HG03460 (cell line): ENCODE results near the gene TAF10.

Experiments used
- ATAC-seq: cut with Tn5 transposase; IDR thresholded peaks from one replicate; pipeline ENCODE4 v1.9.1; 2021; ENCODE audit not compliant: unreplicated experiment

Gene TAF10

DNA sequence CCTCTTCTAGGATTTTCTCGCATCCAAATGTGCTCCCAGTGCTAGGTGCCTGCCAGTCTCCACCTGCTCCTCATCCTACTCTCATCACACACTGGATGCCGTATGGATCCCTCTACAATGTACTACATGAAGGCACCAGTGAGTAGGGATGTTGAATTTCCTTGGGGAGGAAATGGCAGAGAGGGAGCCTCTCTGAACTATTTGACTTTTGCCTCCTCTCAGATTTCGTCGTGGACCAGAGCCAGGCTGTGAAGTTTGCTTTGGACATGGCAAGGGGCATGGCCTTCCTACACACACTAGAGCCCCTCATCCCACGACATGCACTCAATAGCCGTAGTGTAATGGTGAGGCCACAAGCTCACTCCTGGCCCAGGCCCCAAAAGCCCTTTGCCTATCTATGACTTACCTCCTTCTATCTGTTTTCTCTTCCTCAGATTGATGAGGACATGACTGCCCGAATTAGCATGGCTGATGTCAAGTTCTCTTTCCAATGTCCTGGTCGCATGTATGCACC is 2.5 kb downstream of the TAF10 start:
- no peak for ATAC-seq

DNA sequence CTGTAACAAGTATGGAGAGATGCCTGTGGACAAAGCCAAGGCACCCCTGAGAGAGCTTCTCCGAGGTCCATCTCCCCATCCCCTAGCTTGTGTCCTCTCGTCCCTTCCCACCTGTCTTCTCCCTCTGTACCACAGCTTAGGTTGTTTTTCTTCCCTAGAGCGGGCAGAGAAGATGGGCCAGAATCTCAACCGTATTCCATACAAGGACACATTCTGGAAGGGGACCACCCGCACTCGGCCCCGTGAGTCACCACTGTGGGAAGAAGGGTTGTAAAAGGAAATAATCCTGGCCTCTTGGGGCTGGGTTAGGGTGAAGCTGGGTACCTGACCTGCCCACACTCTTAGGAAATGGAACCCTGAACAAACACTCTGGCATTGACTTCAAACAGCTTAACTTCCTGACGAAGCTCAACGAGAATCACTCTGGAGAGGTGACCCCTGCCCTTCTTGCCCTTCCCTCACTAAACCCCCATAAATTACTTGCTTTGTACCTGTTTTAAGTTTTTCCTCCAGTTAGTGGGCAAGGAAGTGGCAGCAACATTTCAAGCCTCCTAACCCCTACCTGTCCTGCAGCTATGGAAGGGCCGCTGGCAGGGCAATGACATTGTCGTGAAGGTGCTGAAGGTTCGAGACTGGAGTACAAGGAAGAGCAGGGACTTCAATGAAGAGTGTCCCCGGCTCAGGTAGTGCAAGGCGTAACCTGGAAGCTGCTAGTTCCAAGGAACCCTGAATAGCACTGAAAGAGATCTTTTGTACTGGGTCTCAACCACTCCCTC is 3.1 kb downstream of the TAF10 start:
- no peak for ATAC-seq

DNA sequence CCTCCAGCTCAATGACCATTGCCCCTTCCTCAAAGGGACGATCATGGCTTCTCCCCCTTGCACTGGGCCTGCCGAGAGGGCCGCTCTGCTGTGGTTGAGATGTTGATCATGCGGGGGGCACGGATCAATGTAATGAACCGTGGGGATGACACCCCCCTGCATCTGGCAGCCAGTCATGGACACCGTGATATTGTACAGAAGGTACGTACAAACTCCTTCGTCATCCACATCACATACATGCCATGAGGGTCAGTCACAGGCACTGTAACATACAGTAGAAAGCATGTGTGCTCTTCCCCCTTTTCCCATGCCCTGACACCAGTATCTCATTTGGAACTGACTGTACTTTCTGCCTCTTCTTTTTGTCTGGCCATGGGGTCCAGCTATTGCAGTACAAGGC is 4.0 kb downstream of the TAF10 start:
- ATAC-seq, result no peak

DNA sequence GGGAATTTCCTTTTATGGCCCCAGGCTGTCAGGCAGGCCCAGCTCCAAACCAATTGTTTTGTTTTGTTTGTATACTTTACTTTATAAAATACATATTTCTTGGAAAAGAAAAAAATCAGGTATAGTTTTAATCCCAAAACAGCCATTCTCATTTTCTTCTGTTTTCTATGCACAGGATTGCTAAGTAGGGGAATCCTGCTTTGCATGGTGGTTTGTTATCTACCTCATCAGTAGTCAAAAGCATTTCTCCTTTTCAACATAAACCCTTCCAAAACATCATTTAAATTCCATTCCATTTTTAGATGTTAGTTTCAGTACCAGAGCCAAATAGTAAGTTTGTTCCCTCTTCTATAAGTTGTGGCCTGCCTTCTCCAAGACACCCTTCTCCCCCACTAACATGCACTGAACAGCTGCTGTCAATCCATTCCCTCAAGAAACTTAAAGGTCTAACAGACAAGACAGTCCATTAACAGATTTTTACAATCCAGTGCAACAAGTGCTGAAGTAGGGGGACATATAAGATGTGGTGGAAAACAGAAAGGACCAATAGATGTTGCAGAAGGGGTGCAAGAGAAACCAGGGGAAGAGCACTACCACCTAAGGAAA is 4.7 kb downstream of the TAF10 start:
- ATAC-seq, result no peak

DNA sequence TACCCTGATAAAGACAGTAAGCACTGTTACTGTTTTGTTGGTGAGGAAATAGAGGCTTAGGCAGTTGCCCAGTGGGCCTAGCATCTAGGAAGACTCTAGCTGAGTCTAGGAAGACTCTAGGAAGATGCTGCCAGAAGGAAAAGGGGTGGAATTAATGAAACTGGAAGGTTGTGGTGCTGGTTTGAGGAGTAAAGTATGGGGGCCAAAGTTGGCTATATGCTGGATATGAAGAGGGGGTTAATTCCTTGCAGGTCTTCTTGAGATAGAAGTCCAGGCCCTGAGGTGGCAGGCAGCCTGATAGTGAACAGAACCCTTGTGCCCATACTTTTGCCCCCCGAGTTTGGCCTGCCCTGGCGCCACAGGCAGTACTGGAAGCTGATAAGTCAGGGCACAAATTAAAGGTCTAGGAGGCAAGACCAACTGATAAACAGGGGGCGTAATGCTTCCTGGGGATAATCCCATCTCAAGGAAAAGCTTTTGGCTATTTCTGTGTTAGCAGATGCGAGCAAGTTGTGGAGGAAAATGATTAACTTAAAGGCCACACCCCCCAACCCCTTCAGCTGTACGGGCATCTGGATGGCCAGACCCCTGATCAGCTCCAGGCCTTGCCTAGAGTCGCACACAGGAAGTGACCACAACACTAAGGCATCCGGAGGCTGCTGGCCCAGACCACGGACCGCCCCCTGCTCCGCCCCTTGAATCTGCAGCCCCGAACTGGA is 5.4 kb downstream of the TAF10 start:
- ATAC-seq, result peak; percentile 51

DNA sequence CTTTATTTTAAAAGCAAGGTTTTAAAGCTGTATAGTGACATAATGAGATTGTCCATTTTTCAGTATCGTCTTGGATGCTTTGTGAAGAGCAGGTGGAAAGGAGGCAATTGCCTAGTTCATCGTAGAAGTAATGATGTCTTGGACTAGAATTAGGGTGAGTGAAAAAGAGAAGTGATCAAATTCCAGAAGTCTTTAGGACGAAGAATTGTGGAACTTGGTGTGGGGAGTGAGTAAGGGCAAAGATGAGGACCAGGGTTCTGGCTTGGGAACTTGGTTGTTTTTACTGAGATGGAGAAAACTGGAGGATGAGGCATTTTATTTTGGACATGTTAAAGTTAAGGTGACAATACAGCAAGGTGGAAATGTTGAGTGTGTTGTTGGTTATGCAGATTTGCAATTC is 7.2 kb downstream of the TAF10 start:
- no peak for ATAC-seq

DNA sequence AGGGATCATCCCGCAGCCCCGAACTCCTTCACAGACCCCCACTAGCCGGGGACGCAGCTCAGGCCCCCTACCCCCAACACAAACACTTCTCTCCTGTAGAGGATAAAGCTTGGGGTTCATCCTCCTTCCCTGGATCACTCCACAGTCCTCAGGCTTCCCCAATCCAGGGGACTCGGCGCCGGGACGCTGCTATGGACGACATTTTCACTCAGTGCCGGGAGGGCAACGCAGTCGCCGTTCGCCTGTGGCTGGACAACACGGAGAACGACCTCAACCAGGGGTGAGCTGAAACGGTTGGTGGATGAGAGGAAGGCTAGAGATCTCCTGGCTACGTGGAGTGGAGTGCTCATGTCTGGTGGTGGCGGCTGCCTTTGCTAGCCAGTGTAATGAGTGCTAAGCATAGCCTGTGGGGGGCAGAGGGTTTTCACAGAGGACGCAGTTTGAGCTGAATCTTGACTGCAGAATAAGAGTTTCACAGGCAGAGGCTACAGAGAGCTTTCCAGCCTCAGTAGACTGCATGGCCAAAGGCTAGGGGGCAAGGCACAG is 7.9 kb downstream of the TAF10 start:
- ATAC-seq, result peak; percentile 44

DNA sequence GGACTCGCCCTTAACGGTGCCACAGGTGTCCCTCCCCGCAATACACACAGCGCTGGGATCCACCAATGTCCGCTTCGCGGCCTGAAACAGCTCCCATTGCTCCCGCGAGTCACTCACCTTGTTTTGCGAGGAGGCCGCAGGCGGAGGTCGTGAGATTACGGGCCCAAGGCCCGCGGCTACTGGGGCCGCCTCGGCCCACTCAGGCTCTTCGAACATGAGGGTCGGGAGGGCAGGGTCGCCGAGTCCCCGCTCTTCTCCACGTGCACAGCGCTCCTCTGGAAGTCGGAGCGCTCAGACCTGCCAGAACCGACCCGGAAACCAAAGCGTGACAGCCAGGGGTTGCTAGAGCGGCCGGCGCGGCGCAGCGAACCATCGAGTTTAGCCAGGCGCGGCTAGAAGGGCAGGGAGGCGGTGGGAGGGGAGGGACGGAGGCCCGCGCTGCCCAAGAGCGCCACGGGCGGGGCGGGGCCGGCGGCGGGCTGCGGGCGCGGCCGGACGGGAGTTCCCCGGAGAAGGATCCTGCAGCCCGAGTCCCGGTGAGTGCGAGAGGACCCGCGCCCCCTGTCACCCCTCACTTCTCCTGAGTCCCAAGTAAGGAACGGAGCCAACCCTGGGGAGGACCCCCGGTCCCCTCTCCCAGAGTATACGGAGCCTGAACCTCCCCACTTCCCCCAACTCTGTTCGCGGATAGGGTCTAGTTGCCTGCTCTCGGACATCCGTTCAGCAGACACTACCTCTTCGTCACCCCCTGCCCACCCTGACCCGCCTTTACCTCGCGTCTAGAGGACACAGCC is 8.5 kb downstream of the TAF10 start, which contains the start of the genes ILK and RRP8:
TSS of gene ILK (plus strand) at position 488 of the 794 bp plus-strand sequence. CDS start 498 bp downstream, outside the sequence.
TSS of gene RRP8 (minus strand) at position 330 of the 794 bp plus-strand sequence. CDS start at position 216, 114 bp downstream.
- ATAC-seq, result peak; percentile 62

DNA sequence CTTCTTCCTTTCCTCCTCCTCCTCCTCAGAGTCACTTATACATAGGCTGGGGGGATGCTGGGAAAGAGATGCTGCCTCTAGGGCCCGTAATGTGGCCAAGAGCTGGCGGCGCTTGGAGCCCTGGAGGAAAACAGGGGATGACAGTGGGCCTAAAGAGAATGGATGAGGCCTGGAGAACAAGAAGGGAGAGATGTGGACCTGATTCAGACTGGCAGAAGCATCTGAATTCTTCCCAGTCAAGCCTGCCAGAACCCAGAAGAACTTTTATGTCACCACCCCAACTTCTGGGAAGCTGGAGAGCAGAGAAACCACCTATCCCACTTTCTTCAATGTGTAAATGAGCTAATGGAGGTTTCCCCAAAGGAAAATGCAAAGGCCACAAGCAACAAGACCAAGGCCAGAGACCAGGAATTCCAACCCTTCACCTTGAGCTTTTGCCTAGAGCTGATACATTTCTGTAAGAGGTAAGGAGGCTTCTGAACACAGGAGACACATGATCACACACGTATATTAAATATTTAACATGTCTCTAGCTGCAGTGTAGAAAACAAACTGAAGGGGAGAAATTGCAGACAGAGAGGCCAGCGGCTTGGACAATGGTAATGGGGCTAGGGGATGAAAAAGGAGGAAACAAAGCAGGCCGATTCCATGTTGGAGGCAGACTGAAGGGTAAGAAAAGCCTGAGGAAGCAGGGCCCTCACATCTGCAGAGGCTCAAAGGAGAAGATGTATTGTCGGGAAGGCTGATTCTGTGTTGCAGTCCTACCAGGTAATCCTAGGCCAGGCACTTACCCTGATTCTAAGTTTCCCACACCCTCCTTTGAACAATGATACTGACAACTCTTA is 9.7 kb downstream of the TAF10 start:
- no peak for ATAC-seq

DNA sequence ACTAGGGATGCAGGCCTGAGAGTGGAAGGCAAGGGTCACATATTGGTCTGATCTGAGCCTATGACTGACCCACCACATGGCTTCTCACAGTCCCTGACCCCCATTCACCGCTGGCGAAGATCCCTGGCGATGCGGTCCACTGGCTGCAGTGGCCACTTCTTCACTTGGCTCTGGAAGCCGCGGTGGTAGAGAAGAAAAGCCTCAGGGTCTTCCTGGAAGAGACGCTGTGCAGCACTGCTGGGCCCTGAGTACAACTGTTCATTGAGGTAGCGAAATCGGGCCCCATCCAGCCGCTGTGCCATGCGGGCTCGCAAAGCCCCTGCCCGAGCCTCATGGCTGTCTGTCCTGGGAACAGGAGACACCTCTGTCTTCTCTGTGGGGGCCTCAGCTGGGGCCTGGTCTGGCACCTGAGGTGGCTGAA is 11.0 kb downstream of the TAF10 start:
- no peak for ATAC-seq

DNA sequence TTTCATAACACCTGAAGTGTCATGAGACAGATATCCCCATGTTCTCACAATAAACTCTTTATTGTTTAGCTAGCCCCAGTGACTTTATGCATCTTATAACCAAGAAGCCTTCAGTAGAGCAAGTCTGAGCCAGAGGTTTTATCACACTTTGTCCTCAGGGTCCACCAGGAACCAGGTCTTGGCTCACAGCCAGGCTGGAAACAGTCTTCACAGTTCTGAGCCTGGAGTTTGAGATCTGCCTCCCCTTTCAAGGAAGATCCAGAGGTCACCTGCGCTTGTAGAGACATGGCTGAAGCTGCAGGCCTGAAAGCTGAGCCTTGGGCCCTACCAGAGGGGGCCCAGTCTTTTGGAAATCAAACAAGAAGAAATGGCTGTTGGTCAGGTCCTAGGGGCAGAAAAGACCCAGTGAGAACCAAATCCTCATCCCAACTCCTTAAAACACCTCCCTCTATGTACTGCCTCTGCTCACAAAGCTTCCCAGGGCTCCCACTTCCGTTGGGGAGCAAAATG is 12.1 kb downstream of the TAF10 start:
- no peak for ATAC-seq

DNA sequence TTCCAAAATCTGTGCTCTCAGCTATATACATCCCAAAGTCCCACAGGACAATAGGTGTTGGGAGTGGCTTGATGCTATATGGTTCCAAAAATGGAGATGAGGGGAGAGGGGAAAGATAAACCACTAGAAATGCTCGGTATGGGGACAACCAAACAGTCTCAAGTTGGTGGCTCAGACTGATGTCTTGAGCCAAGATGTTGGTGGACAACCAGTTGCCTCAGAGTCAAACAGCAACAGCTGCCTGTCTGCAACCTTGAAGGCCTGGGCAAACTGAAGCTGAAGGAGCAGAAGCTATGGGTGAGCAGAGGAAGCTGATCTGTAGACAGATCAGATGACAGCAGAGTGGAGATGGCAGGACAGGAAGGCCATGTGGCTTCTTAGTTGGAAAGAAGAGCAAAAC is 12.6 kb downstream of the TAF10 start:
- no peak for ATAC-seq

DNA sequence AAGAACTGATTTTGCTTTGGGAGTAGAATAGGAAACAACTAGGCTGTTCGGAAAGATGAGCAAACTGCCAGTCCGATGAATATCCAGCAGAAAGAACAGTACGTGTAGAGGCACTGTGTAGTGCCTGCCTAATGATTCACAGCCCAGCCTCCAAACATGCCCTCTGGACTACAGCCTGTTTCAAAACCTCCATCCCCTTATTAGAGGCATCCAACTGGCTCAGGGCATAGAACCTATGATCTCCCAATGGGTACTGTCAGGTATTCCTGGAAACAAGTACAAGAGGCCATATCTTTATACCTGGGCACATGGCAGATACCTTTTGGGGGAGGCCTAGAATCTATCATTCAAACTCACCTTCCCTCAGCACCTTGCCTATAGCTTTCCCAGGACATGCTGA is 13.5 kb downstream of the TAF10 start:
- no peak for ATAC-seq

DNA sequence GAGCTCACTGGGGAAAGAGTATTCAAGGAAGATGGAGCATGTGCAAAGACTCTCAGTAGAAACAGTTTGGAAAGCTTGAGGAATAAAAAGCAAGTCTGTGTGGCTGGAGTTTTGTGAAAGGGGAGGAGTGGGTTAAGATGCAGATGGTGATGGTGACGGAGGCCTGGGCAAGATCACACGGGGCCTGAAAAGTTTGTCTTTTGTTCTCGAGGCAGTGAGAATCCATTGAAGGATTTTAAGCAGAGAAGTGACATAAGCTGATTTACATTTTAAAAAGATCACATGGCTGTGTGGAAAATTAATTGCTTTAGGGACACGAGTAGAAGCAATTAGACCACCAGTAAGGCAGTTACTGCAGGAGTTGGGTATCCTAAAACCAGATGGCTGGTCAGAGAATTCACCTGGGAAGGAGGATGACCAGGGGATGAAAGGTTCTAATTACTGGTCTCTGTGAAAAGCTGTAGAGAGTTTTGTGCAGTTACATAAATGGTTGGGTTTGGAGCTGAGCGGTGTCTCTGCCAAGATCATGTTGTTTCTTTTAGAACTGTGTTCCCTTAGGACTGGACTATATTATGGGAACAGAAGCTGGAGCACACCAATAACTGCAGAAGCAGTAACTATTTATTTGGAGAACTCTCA is 15.7 kb downstream of the TAF10 start:
- ATAC-seq, result no peak

DNA sequence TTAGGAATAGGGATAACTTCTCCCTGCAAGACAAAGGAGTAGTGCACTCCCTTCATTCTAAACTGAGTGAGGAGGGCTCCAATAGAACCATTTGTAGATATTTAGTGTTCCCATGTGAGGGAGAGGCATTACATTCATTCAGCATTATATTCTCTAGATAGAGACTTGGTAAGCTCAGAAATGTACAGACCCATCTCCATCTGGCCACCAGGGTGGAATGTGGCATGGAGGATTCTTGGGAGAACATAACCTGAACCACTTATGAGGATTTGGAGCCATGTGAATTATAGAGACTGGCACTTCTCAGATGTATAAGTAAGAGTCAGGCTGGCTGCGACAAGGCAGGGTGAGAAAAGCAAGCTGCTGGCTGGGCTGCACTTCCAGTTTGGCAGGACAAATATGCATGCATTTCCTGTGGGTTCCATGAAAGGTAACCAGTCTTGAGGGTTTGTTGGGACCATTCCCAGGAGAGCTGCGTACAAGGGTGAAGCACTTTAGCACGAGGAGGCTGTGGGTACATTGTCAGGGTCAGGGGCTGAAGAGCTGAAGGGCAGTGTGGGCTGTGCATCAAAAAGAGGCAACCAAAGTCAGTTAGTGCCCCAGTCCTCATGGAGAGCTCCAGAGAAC is 17.8 kb downstream of the TAF10 start:
- no peak for ATAC-seq

DNA sequence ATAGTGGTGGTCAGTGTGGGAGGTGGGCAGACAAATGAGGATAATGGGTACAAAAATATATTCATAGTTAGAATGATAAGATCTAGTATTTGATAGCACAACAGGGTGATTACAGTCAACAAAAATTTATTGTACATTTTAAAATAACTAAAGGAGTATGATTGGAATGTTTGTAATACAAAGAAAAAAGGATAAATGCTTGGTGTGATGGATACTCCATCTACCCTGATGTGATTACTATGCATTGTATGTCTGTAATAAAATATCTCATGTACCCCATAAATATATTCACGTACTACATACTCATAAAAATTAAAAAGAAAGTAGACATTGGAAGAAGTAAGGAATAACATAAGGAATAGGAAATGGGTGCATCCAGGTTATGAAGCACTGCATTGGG is 24.0 kb downstream of the TAF10 start:
- no peak for ATAC-seq

DNA sequence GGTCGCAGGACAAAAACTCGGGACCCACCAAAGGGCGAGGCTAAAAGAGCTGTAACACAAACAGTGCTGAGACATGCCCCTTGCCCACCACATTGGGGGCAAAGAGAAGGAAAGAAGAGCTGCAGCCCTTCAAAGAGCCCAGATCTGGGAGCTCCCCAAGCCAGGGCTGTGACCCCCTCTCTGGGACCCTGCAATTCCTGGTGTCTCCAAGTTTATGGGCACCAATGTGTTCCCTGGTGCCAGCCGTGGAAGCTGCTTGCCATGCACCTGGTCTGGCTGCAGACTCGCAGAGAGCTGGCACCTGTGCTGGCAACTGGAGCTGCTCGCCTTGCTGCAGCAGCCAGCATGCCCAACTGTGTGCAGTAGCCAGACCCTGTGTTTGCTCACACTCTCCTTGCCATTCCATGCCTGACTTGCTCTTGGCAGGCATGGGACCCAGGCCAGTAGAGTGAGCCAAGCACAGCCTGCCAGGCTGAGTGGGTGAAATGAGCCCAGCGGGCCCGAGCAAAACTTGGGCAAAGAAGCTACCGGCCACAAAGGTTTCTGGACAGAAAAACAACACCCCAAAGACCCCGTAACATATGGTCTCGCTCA is 24.6 kb downstream of the TAF10 start:
- ATAC-seq, result no peak
